SK-N-SH treated with all-trans-retinoic acid at 6 μM for 48 hours (cell line): ENCODE data around the gene CNOT8.

ENCODE experiments used
- ATAC-seq: fragments of 200-7000 bp; cut with Tn5 transposase; 3 replicates; pipeline ENCODE4 v1.9.1; 2020; ENCODE audit warnings: mild to moderate bottlenecking, moderate library complexity
- ARNTL ChIP-seq: fragments of 450-650 bp; formaldehyde crosslinking; IDR thresholded peaks from 2 replicates; pipeline ENCODE4 v1.5.0; 2020; ENCODE audit warnings: low read depth, mild to moderate bottlenecking, moderate library complexity, borderline replicate concordance
- BACH2 ChIP-seq: fragments of 250-450 bp; sonication (Bioruptor Pico); IDR thresholded peaks from 2 replicates; pipeline ENCODE4 v1.9.0; 2021; ENCODE audit warnings: mild to moderate bottlenecking, borderline replicate concordance
- CSDC2 ChIP-seq: fragments of 250-450 bp; sonication (Bioruptor Pico); IDR thresholded peaks from 2 replicates; pipeline ENCODE4 v1.5.0; 2020; ENCODE audit warnings: mild to moderate bottlenecking, moderate library complexity
- ESRRG ChIP-seq: fragments of 250-450 bp; sonication (Bioruptor Pico); IDR thresholded peaks from 2 replicates; pipeline ENCODE4 v1.6.1; 2021; ENCODE audit warnings: mild to moderate bottlenecking
- GLIS3 ChIP-seq: fragments of 250-450 bp; sonication (Bioruptor Pico); IDR thresholded peaks from 2 replicates; pipeline ENCODE4 v1.5.0; 2020; ENCODE audit warnings: mild to moderate bottlenecking, moderate library complexity
- ISL1 ChIP-seq: fragments of 250-450 bp; sonication (Bioruptor Pico); IDR thresholded peaks from 2 replicates; pipeline ENCODE4 v2.1.2; 2022; ENCODE audit warnings: mild to moderate bottlenecking, moderate library complexity
- OSR1 ChIP-seq: fragments of 250-450 bp; sonication (Bioruptor Pico); IDR thresholded peaks from 2 replicates; pipeline ENCODE4 v1.8.0; 2022; ENCODE audit warnings: moderate library complexity, mild to moderate bottlenecking, inconsistent platforms
- PPARA ChIP-seq: fragments of 250-450 bp; sonication (Bioruptor Pico); IDR thresholded peaks from 2 replicates; pipeline ENCODE4 v1.5.0; 2020; ENCODE audit warnings: mild to moderate bottlenecking, borderline replicate concordance
- RARB ChIP-seq: fragments of 250-450 bp; sonication (Bioruptor Pico); IDR thresholded peaks from 2 replicates; pipeline ENCODE4 v1.8.0; 2021; ENCODE audit warnings: mild to moderate bottlenecking, moderate library complexity
- SNAI2 ChIP-seq: fragments of 250-450 bp; sonication (Bioruptor Pico); IDR thresholded peaks from 2 replicates; pipeline ENCODE4 v1.5.0; 2020; ENCODE audit warnings: mild to moderate bottlenecking, moderate library complexity
- TCF4 ChIP-seq: fragments of 250-450 bp; sonication (Bioruptor Pico); IDR thresholded peaks from 2 replicates; pipeline ENCODE4 v1.8.0; 2021; ENCODE audit warnings: mild to moderate bottlenecking, moderate library complexity, borderline replicate concordance
- TOX ChIP-seq: fragments of 250-450 bp; sonication (Bioruptor Pico); IDR thresholded peaks from 2 replicates; pipeline ENCODE4 v1.8.0; 2021; ENCODE audit warnings: mild to moderate bottlenecking, moderate library complexity, borderline replicate concordance
- ZC3H10 ChIP-seq: fragments of 250-450 bp; sonication (Bioruptor Pico); IDR thresholded peaks from 2 replicates; pipeline ENCODE4 v1.5.1; 2021; ENCODE audit warnings: mild to moderate bottlenecking, moderate library complexity
- ZFP3 ChIP-seq: fragments of 250-450 bp; sonication (Bioruptor Pico); IDR thresholded peaks from 2 replicates; pipeline ENCODE4 v1.5.0; 2020; ENCODE audit warnings: mild to moderate bottlenecking, moderate library complexity
- ZFP30 ChIP-seq: fragments of 450-650 bp; formaldehyde crosslinking; IDR thresholded peaks from 2 replicates; pipeline ENCODE4 v1.5.0; 2022; ENCODE audit warnings: mild to moderate bottlenecking, moderate library complexity
- ZNF565 ChIP-seq: fragments of 450-650 bp; formaldehyde crosslinking; conservative IDR thresholded peaks from 2 replicates; pipeline ENCODE4 v1.5.0; 2020; ENCODE audit warnings: low read depth, mild to moderate bottlenecking, moderate library complexity
- ZNF70 ChIP-seq: fragments of 450-650 bp; formaldehyde crosslinking; IDR thresholded peaks from 2 replicates; pipeline ENCODE4 v1.5.0; 2020; ENCODE audit warnings: mild to moderate bottlenecking, moderate library complexity
- ZNF8 ChIP-seq: fragments of 450-650 bp; formaldehyde crosslinking; IDR thresholded peaks from 2 replicates; pipeline ENCODE4 v1.5.0; 2020; ENCODE audit warnings: mild to moderate bottlenecking, moderate library complexity
- TF ChIP-seq, protein P1 (sequence below): fragments of 250-450 bp; sonication (Bioruptor Pico); IDR thresholded peaks from 2 replicates; pipeline ENCODE4 v1.8.0; 2020; ENCODE audit warnings: mild to moderate bottlenecking, moderate library complexity, borderline replicate concordance
- TF ChIP-seq, protein P2 (sequence below): fragments of 250-450 bp; sonication (Bioruptor Pico); IDR thresholded peaks from 2 replicates; pipeline ENCODE4 v1.5.1; 2020; ENCODE audit warnings: low read depth, mild to moderate bottlenecking, moderate library complexity
- TF ChIP-seq, protein P3 (sequence below): fragments of 250-450 bp; sonication (Bioruptor Pico); IDR thresholded peaks from 2 replicates; pipeline ENCODE4 v1.5.0; 2020; ENCODE audit warnings: mild to moderate bottlenecking, moderate library complexity
- TF ChIP-seq, protein P4 (sequence below): fragments of 250-450 bp; sonication (Bioruptor Pico); IDR thresholded peaks from 2 replicates; pipeline ENCODE4 v1.5.1; 2021; ENCODE audit warnings: mild to moderate bottlenecking, moderate library complexity
- TF ChIP-seq, protein P5 (sequence below): fragments of 250-450 bp; sonication (Bioruptor Pico); IDR thresholded peaks from 2 replicates; pipeline ENCODE4 v1.8.0; 2021; ENCODE audit warnings: low read depth, mild to moderate bottlenecking, moderate library complexity, borderline replicate concordance

The CNOT8 gene

DNA sequence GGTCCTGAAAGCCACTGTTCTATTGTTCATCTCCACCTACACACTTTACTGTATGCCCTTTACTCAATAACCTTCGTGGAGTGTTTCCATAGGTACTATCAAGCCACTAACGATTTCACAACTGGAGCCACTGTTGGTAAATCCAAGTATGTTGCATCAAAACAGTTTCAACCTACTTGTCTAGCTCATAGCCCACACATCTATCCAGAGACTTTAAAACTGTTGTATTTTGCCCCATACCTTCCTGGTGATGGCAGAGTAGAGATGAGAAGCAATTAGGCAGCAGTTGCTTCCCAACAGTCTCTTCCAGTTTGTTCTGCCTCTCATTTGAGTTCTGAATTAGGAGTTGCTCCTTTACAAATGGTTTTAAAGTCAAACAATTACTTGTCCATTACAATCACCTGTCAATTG lies 8.6 kb upstream of the CNOT8 start (continued):
- TF ChIP-seq, protein P1, sequence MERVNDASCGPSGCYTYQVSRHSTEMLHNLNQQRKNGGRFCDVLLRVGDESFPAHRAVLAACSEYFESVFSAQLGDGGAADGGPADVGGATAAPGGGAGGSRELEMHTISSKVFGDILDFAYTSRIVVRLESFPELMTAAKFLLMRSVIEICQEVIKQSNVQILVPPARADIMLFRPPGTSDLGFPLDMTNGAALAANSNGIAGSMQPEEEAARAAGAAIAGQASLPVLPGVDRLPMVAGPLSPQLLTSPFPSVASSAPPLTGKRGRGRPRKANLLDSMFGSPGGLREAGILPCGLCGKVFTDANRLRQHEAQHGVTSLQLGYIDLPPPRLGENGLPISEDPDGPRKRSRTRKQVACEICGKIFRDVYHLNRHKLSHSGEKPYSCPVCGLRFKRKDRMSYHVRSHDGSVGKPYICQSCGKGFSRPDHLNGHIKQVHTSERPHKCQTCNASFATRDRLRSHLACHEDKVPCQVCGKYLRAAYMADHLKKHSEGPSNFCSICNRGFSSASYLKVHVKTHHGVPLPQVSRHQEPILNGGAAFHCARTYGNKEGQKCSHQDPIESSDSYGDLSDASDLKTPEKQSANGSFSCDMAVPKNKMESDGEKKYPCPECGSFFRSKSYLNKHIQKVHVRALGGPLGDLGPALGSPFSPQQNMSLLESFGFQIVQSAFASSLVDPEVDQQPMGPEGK (CRISPR knock-in tag): no peak

DNA sequence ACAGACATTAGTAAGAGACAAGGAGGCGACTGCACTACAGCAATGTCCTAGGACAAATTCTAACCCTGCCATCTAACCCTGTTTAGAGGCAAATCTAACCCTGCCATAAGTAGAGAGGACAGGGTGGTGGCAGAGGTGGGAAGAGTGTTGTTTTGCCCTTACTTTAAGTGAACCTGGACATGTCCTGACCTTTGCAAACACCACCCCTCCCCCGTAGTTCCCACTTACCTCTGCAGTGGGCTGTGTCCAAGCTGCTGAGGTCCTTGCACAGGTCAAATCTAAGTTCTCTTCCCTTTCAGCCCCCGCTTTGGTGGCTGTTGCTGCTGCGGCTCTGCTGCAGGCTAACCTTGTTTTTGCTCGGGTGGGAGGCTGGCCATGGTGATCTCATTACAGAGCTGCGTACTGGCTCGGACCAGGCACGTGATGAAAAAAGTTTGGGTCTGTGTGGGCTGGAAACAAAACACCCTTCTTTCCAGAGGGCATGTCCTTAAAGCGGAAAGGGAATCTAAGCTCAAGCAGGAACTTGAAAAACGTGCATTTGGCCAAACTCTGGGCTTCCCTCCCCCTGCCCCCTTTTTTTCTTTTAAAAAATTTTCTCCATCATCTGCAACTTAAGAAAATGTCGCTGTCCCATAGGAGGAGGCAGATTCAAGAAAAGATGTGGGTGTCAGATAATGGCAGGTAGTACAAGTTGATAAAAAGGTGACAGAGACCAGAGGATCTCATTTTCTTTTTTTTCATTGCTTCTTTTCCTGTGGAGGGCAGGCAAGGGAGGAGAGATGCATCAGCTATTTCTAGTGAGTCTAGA lies 8.0 kb upstream of the CNOT8 start, which contains the start of gene FAXDC2:
FAXDC2 (minus strand) TSS at position 349 of the 808 bp plus-strand sequence. CDS start 12,425 bp downstream, outside the sequence.
- ATAC-seq: peak; percentile 100

DNA sequence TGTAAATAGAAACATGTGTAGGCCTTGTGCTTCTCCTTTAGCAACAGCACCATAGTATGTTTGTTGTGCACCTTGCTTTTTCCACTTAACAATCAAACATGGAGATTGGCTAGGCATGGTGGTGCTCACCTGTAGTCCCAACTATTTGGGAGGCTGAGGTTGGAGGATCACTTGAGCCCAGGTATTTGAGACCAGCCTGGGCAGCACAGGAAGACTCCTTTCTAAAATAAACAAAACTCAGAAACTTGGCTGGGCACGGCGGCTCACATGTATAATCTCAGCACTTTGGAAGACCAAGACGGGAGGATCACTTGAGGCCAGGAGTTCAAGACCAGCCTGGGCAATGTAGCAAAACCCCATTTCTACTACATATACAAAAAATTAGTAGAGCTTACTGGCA lies 7.1 kb upstream of the CNOT8 start:
- ATAC-seq: no peak
- TF ChIP-seq CSDC2 (CRISPR knock-in tag) (no peak), ZNF565 (CRISPR knock-in tag) (no peak), ZC3H10 (CRISPR knock-in tag) (no peak), ZFP3 (CRISPR knock-in tag) (no peak), ESRRG (CRISPR knock-in tag) (no peak), GLIS3 (CRISPR knock-in tag) (no peak), SNAI2 (CRISPR knock-in tag) (no peak), RARB (CRISPR knock-in tag) (no peak)
- TF ChIP-seq, protein P1 (CRISPR knock-in tag): no peak
- TF ChIP-seq, protein P2, sequence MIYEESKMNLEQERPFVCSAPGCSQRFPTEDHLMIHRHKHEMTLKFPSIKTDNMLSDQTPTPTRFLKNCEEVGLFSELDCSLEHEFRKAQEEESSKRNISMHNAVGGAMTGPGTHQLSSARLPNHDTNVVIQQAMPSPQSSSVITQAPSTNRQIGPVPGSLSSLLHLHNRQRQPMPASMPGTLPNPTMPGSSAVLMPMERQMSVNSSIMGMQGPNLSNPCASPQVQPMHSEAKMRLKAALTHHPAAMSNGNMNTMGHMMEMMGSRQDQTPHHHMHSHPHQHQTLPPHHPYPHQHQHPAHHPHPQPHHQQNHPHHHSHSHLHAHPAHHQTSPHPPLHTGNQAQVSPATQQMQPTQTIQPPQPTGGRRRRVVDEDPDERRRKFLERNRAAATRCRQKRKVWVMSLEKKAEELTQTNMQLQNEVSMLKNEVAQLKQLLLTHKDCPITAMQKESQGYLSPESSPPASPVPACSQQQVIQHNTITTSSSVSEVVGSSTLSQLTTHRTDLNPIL (CRISPR knock-in tag): no peak
- TF ChIP-seq, protein P3, sequence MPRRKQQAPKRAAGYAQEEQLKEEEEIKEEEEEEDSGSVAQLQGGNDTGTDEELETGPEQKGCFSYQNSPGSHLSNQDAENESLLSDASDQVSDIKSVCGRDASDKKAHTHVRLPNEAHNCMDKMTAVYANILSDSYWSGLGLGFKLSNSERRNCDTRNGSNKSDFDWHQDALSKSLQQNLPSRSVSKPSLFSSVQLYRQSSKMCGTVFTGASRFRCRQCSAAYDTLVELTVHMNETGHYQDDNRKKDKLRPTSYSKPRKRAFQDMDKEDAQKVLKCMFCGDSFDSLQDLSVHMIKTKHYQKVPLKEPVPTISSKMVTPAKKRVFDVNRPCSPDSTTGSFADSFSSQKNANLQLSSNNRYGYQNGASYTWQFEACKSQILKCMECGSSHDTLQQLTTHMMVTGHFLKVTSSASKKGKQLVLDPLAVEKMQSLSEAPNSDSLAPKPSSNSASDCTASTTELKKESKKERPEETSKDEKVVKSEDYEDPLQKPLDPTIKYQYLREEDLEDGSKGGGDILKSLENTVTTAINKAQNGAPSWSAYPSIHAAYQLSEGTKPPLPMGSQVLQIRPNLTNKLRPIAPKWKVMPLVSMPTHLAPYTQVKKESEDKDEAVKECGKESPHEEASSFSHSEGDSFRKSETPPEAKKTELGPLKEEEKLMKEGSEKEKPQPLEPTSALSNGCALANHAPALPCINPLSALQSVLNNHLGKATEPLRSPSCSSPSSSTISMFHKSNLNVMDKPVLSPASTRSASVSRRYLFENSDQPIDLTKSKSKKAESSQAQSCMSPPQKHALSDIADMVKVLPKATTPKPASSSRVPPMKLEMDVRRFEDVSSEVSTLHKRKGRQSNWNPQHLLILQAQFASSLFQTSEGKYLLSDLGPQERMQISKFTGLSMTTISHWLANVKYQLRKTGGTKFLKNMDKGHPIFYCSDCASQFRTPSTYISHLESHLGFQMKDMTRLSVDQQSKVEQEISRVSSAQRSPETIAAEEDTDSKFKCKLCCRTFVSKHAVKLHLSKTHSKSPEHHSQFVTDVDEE (CRISPR knock-in tag): no peak
- TF ChIP-seq, protein P4, sequence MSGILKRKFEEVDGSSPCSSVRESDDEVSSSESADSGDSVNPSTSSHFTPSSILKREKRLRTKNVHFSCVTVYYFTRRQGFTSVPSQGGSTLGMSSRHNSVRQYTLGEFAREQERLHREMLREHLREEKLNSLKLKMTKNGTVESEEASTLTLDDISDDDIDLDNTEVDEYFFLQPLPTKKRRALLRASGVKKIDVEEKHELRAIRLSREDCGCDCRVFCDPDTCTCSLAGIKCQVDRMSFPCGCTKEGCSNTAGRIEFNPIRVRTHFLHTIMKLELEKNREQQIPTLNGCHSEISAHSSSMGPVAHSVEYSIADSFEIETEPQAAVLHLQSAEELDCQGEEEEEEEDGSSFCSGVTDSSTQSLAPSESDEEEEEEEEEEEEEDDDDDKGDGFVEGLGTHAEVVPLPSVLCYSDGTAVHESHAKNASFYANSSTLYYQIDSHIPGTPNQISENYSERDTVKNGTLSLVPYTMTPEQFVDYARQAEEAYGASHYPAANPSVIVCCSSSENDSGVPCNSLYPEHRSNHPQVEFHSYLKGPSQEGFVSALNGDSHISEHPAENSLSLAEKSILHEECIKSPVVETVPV (CRISPR knock-in tag): no peak

More for the DNA sequence above, 8.0 kb upstream of the CNOT8 start, which contains the start of gene FAXDC2:
- no peak for TF ChIP-seq ZNF70
- no peak for TF ChIP-seq GLIS3 (CRISPR knock-in tag)
- no peak for TF ChIP-seq SNAI2 (CRISPR knock-in tag)
- TF ChIP-seq, protein P1 (CRISPR knock-in tag): no peak
- no peak for TF ChIP-seq CSDC2 (CRISPR knock-in tag)
- no peak for TF ChIP-seq TOX (CRISPR knock-in tag)
- TF ChIP-seq OSR1 (CRISPR knock-in tag): no peak
- no peak for TF ChIP-seq ZFP3 (CRISPR knock-in tag)
- no peak for TF ChIP-seq PPARA (CRISPR knock-in tag)
- TF ChIP-seq ZNF565 (CRISPR knock-in tag): no peak
- no peak for TF ChIP-seq ZNF8 (CRISPR knock-in tag)
- no peak for TF ChIP-seq ISL1
- TF ChIP-seq ARNTL (CRISPR knock-in tag): no peak
- TF ChIP-seq, protein P4 (CRISPR knock-in tag): no peak
- TF ChIP-seq ZFP30: no peak
- no peak for TF ChIP-seq BACH2 (CRISPR knock-in tag)
- TF ChIP-seq, protein P5, sequence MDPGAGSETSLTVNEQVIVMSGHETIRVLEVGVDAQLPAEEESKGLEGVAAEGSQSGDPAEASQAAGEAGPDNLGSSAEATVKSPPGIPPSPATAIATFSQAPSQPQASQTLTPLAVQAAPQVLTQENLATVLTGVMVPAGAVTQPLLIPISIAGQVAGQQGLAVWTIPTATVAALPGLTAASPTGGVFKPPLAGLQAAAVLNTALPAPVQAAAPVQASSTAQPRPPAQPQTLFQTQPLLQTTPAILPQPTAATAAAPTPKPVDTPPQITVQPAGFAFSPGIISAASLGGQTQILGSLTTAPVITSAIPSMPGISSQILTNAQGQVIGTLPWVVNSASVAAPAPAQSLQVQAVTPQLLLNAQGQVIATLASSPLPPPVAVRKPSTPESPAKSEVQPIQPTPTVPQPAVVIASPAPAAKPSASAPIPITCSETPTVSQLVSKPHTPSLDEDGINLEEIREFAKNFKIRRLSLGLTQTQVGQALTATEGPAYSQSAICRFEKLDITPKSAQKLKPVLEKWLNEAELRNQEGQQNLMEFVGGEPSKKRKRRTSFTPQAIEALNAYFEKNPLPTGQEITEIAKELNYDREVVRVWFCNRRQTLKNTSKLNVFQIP (CRISPR knock-in tag): no peak
- no peak for TF ChIP-seq RARB (CRISPR knock-in tag)
- no peak for TF ChIP-seq ESRRG (CRISPR knock-in tag)
- no peak for TF ChIP-seq TCF4 (CRISPR knock-in tag)
- TF ChIP-seq, all 23 proteins: peak for 0
